Measurements from ENCODE around the gene LSM11. TPM values are rescaled to one million over a fixed set of nuclear protein-coding genes. Genes with fewer than 3 reads are reported as not detected.

Gene LSM11
- total RNA-seq, 1 donor from 2014 or later = 6.0 TPM

DNA sequence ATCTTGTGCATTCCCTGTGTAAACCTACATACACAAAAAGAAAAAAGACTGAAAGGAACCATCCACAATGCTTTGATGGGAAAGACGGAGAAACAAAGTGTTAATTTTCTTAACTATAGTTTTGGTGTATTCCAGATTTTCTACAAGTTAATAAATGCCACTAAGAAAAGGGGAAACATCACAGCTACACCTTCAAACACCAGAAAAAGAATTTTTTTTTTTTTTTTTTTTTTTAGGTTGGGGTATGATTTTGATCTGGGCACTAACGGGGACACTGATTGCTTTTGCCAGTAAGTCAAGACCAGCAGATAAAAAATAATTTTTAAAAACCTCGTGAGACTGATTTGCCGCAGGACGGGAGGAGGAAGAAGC lies 12.6 kb upstream of the LSM11 start:
- peaks cover 6% of the 10 kb centered on the region for H3K27me3 Mint-ChIP-seq (ENCODE audit: unreplicated experiment)
- DNase-seq (ENCODE audit: low spot score) = no peak
- peak overlapping the region; percentile 99 for H3K27ac Mint-ChIP-seq (ENCODE audit: unreplicated experiment)
- H3K9me3 Mint-ChIP-seq (ENCODE audit: unreplicated experiment) = no peaks in the 10 kb centered on the region
- peaks cover 10% of the 10 kb centered on the region for H3K4me1 Mint-ChIP-seq (ENCODE audit: unreplicated experiment)
- peak overlapping the region; percentile 99 for H3K4me3 Mint-ChIP-seq (ENCODE audit: unreplicated experiment)
- no peaks in the 10 kb centered on the region for H3K36me3 Mint-ChIP-seq (ENCODE audit: low read depth, unreplicated experiment)
- TF ChIP-seq, protein P1, sequence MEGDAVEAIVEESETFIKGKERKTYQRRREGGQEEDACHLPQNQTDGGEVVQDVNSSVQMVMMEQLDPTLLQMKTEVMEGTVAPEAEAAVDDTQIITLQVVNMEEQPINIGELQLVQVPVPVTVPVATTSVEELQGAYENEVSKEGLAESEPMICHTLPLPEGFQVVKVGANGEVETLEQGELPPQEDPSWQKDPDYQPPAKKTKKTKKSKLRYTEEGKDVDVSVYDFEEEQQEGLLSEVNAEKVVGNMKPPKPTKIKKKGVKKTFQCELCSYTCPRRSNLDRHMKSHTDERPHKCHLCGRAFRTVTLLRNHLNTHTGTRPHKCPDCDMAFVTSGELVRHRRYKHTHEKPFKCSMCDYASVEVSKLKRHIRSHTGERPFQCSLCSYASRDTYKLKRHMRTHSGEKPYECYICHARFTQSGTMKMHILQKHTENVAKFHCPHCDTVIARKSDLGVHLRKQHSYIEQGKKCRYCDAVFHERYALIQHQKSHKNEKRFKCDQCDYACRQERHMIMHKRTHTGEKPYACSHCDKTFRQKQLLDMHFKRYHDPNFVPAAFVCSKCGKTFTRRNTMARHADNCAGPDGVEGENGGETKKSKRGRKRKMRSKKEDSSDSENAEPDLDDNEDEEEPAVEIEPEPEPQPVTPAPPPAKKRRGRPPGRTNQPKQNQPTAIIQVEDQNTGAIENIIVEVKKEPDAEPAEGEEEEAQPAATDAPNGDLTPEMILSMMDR (IDR thresholded peaks at IDR 0.05; ENCODE audit: unreplicated experiment) = no peak

- TF ChIP-seq, protein P1 (IDR thresholded peaks at IDR 0.05; ENCODE audit: unreplicated experiment) = no peak
- Mint-ChIP-seq H3K27ac (ENCODE audit: unreplicated experiment) (peak within 1 kb of the TSS; percentile 99), H3K4me3 (ENCODE audit: unreplicated experiment) (peak within 1 kb of the TSS; percentile 99), H3K36me3 (ENCODE audit: low read depth, unreplicated experiment) (peaks cover 2% of the 10 kb centered on the region), H3K9me3 (ENCODE audit: unreplicated experiment) (no peaks in the 10 kb centered on the region), H3K27me3 (ENCODE audit: unreplicated experiment) (peaks cover 6% of the 10 kb centered on the region), H3K4me1 (ENCODE audit: unreplicated experiment) (peaks cover 10% of the 10 kb centered on the region)
- peak; percentile 99 for DNase-seq (ENCODE audit: low spot score)
Measured at GRCh38 chr5:157731272-157732129, 12.0 kb upstream of the LSM11 start, which contains the start of gene THG1L. TSS of gene THG1L (plus strand) at chr5:157731420. CDS start at chr5:157731441, 21 bp downstream.

DNA sequence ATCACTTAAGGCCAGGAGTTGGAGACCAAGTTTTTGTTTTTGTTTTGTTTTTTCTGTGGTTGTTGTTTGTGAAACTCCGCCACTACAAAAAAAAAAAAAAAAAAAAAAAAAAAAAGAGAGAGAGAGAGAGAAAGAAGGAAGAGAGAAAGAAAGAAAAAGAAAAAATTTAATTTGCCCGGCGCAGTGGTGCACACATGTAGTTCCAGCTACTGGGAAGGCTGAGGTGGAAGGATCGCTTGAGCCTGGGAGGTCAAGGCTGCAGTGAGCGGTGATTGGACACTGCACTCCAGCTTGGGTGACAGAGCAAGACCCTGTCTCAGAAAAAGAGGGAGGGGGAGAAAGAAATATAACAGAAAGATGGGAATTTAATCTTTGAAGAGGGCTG lies 11.4 kb upstream of the LSM11 start:
- Mint-ChIP-seq H3K4me1 (ENCODE audit: unreplicated experiment) (peaks cover 10% of the 10 kb centered on the region), H3K4me3 (ENCODE audit: unreplicated experiment) (peak overlapping the region; percentile 99), H3K36me3 (ENCODE audit: low read depth, unreplicated experiment) (peaks cover 4% of the 10 kb centered on the region), H3K9me3 (ENCODE audit: unreplicated experiment) (no peaks in the 10 kb centered on the region), H3K27ac (ENCODE audit: unreplicated experiment) (peak overlapping the region; percentile 99), H3K27me3 (ENCODE audit: unreplicated experiment) (peaks cover 4% of the 10 kb centered on the region)
- TF ChIP-seq, protein P1 (IDR thresholded peaks at IDR 0.05; ENCODE audit: unreplicated experiment) = no peak
- no peak for DNase-seq (ENCODE audit: low spot score)

DNA sequence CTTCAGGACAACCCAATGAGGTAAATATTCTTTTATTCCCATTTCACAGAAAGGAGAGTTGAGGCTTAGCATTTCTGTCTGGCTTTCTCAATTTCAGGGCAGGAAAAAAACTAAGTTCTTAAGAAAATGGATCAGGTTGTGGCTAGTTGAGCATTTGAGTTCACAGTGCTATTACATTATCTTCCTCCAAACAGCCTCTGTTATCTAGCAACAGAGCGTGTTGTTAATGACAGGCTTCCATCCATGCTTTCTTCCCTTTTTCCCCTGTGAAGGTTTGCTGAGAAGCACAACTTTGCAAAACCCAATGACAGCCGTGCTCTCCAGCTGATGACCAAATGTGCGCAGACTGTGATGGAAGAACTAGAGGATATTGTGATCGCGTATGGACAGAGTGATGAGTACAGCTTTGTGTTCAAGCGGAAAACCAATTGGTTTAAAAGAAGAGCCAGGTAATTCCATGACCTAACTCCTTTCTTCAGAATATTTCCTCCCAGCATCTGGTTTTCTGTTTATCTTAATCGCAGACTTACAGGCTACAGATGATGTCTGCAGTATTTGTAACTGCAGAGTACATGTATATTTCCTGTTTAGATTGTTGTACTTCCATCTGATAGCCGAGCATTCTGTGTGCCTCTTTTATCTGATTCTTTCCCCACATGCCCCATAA lies 10.8 kb upstream of the LSM11 start:
- peaks cover 10% of the 10 kb centered on the region for H3K4me1 Mint-ChIP-seq (ENCODE audit: unreplicated experiment)
- no peak overlapping the region for H3K27ac Mint-ChIP-seq (ENCODE audit: unreplicated experiment)
- peaks cover 8% of the 10 kb centered on the region for H3K36me3 Mint-ChIP-seq (ENCODE audit: low read depth, unreplicated experiment)
- no peak overlapping the region for H3K4me3 Mint-ChIP-seq (ENCODE audit: unreplicated experiment)
- TF ChIP-seq, protein P1 (IDR thresholded peaks at IDR 0.05; ENCODE audit: unreplicated experiment) = no peak
- no peaks in the 10 kb centered on the region for H3K9me3 Mint-ChIP-seq (ENCODE audit: unreplicated experiment)
- no peak for DNase-seq (ENCODE audit: low spot score)
- H3K27me3 Mint-ChIP-seq (ENCODE audit: unreplicated experiment) = peaks cover 4% of the 10 kb centered on the region

- no peak for DNase-seq (ENCODE audit: low spot score)
- peaks cover 4% of the 10 kb centered on the region for H3K27me3 Mint-ChIP-seq (ENCODE audit: unreplicated experiment)
- H3K9me3 Mint-ChIP-seq (ENCODE audit: unreplicated experiment) = no peaks in the 10 kb centered on the region
- H3K4me3 Mint-ChIP-seq (ENCODE audit: unreplicated experiment) = no peak overlapping the region
- TF ChIP-seq, protein P1 (IDR thresholded peaks at IDR 0.05; ENCODE audit: unreplicated experiment) = no peak
- peaks cover 10% of the 10 kb centered on the region for H3K4me1 Mint-ChIP-seq (ENCODE audit: unreplicated experiment)
- peaks cover 10% of the 10 kb centered on the region for H3K36me3 Mint-ChIP-seq (ENCODE audit: low read depth, unreplicated experiment)
- no peak overlapping the region for H3K27ac Mint-ChIP-seq (ENCODE audit: unreplicated experiment)
Measured at GRCh38 chr5:157734436-157734835, 9.1 kb upstream of the LSM11 start.
